GM21619 (cell line): ENCODE results near the gene CD69.

Experiments
- ATAC-seq: cut with Tn5 transposase; IDR thresholded peaks from one replicate; pipeline ENCODE4 v1.9.1; 2021; ENCODE audit not compliant: unreplicated experiment

Gene CD69

DNA sequence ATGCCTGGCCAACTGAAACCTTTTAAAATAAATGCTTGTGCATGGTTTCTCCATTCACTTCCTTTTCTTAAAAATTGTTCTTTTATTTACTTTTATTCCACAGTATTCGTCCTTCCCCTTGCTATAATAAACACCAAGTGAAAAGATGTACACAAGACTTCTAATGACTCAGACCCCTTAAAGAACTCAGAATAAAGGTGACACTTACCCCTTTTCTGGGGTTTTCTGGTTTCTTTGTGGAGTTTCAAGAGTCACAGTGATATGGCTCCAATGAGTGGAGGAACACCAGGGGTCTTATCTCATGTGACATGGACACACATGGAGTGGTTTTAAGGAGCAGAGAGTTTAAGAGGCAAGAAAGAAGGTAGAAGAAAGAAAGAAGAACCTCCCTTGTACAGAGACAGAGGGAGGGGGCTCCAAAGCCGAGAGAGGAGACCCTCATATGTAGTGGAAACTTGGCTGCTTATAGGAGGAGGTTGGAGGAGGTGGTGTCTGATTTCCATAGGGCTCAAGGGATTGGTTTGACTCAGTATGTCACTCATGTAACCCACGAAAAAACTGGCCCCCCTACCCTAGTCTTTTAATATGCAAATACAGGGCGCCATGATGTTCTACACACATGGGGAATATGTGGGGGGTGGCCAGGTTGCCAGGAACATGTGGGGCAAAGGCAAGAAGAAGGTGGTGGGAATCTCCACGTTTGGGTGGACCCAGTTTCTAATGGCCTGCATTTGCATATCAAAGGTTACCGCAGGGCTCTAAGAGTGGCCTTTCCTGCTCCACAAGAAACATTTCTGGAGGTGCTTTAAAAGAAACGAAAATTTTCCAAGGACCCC, 22.1 kb upstream of the CD69 start:
- ATAC-seq, result no peak

- ATAC-seq, result no peak
Measured at GRCh38 chr12:9781360-9781759, 20.7 kb upstream of the CD69 start.

DNA sequence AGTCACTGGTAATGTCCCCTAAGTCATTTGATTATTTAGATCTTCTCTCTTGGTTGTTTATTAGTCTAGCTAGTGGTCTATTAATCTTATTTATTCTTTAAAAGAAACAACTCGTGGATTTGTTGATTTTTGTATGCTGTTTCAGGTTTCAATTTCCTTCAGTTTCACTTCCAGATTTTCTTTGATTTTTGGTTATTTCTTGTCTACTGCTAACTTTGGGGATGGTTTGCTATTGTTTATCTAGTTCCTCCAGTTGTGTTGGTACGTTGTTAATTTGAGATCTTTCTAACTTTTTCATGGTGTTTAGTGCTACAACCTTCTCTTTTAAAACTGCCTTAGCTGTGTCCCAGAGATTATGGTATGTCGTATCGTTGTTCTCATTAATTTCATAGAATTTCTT, 18.5 kb upstream of the CD69 start:
- ATAC-seq, result no peak

DNA sequence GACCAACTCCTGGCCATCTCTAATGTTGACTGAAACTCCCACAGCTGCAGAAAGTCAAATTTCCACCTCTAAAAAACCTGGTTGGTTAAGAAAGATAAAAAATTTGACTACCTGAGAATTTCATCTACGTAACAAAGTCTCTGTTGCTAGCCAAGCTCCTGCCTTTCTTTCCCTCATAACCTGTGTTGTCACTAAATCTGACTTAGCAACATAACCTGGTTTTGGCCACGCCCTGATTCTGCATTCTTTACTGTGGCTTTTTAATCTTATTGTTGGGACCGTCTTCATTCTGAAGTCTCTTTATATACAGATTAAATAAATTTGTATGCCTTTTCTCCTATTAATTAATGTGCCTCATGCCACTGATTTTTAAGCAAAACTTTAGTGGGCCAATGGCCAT, 16.1 kb upstream of the CD69 start:
- no peak for ATAC-seq

- ATAC-seq, result no peak
Measured at GRCh38 chr12:9773216-9773877, 12.6 kb upstream of the CD69 start.

GRCh38 chr12:9763025-9763424, 2.3 kb upstream of the CD69 start:
- no peak for ATAC-seq

- no peak for ATAC-seq
Measured at GRCh38 chr12:9762369-9762768, 1.7 kb upstream of the CD69 start.

DNA sequence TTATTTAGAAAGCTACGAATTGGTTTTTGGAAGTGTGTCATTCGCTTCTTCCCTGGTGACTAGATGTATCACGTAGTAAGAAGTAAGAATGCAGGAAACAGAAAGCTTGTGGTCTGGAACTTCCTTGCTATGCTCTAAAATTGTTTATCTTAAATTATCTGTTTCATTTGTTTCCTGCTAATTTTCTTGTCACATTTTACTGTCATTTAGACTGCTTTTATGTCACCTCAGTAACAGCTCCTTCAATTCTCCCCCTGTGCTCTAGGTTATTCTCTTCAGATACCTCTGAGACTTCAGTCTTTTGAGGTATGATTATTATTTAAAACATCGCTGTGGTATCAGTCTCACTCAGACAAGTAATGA, 699 bp upstream of the CD69 start:
- no peak for ATAC-seq

DNA sequence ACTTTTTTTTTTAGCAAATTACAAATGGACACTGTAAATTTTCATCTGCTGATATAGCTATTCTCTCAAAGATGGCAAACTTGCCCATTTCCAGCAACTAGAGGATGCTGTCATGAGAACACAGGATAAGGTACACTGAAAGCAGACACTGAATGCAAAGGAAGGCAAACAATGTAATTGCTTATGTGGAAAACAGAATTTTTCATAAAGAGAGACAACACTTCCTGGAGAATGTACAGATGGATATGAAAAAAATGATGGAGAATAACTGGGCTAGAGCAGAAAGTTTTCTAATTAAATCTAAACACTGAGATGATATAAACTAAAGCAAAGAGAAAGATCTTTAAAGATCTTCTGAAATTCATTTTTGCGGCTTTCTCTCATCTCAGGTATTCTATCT, 581 bp downstream of the CD69 start:
- ATAC-seq, result no peak

DNA sequence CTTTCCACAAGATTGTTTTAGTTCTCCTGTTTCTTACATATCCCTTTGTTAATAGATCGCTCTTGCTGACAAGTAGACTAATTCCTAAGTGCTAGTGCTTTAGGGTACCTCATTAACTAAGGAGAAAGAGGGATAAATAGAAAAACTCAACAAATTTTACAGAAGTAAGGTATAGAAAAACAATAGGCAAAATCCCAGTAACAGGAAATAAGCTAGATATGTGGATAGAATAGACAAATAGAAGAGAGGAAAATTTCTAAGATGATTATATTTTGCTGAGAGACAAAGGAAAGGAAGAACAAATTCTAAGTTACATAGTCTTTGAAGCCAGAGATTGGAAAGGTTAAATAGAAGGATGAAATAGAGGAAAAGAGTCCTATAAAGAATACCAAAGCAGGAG, 1.0 kb downstream of the CD69 start:
- ATAC-seq, result no peak

DNA sequence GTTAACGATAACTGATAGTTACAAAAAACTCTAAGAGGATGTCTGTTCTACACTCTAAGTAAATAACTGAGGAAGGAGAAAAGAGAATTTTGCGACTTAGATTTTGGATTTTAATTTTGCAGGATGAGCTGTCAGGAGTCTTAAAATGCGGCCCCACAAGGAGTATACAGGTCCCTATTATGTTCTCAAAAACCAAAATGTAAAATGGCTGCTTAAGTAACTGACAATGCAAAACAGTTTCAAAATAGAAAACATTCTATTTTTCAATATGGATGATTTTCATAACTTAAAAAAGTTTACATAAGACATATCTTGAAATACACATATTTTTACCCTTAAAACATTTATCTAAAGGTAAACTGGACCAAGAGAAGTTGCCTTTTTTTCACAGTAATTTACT, 2.6 kb downstream of the CD69 start:
- ATAC-seq, result no peak

DNA sequence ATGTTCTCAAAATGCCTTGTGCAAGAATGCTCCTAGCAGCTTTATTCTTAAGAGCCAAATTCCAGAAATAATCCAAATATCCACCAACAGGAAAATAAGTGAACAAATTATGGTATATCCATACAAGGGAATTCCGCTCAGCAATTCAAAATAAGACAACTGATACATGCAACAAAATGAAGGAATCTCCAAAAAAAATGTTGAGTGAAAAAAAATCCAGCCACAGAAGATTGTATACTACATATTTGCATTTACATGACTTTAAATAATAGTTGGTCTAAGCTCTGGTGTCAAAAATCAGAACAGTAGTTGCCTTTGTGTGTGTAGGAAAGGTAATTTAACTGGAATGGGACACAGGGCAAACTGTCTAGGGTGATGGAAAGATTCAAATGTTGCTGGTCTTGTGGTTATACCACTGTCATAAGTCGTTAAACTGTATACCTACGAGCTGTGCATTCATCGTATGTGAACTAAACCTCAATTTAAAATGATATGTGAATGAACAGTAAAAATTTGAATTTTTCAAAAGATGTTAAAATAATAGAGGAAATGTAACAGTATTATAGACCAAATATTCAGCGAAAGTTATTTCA, 3.2 kb downstream of the CD69 start:
- no peak for ATAC-seq

GRCh38 chr12:9756706-9757105, 4.0 kb downstream of the CD69 start:
- ATAC-seq, result no peak

- no peak for ATAC-seq
Measured at GRCh38 chr12:9756170-9756569, 4.5 kb downstream of the CD69 start.

DNA sequence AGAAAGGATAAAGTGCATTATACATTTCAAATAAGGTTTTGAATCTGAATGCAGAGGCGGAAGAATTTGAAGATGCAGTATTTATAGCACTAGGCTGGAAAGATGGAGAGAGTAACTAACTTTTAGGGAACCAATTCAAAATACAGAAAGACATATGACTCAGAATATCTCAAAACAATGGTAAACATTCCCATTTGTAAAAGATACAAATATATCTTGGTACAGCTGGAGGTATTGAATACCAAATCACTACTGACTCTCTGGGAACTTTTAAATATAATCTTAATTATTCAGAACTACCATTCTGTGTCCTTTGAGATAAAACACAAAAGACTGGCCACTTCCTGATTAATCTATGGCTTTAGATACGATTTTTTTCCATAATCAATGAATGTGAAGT, 5.1 kb downstream of the CD69 start:
- no peak for ATAC-seq

DNA sequence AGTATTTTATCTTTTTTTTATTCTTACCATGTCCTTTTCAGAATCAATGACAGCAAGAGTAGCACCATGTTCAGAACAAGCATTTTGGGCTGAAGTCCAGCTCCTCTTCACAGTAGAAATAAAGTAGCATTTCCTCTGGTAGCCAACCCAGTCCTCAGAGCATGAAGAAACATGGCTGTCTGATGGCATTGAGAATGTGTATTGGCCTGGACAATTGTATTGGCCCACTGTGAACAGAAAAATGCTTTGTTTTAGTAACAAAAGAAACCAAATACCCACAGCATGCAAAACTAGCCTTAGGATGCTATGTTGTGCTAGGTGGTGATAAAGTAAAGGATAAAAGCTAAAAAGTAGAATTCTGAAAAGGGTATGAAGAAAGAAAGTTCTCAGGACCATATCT, 5.7 kb downstream of the CD69 start:
- no peak for ATAC-seq

DNA sequence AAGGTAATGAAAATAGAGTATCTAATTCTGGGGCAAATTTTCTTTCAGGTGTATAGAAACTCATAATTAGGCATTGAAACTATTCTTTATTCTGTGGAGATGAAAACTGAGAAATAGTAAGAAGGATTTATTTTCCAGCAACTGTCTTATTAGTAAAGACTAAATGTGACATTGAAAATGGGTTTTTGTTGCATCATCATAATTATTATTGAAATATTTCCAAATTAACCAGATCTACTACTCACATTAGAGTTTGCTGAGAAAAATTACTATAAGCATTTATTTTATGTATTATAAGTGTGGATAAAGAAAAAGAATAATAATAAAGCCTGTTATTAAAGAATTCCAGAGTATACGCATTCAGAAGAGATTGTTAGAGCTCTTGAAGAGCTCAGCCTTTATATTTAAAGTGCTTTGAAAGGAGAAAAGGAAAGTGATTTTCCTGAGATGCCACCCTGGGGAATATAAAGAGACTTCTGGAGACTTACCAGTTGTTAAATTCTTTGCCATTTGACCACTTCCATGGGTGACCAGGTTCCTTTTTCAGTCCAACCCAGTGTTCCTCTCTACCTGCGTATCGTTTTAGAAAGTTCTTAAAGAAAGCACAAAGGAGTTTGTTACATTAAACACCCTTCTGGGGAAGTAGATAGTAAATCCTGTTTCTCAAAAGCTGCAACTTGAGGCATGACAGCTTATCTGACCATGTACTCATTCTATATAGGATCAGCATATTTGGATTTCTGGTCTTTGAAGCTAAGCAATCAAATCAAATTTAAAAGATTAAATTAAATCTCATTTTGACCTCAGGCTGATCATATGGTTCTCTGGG, 6.4 kb downstream of the CD69 start:
- no peak for ATAC-seq

- no peak for ATAC-seq
Measured at GRCh38 chr12:9753498-9753897, 7.2 kb downstream of the CD69 start.

DNA sequence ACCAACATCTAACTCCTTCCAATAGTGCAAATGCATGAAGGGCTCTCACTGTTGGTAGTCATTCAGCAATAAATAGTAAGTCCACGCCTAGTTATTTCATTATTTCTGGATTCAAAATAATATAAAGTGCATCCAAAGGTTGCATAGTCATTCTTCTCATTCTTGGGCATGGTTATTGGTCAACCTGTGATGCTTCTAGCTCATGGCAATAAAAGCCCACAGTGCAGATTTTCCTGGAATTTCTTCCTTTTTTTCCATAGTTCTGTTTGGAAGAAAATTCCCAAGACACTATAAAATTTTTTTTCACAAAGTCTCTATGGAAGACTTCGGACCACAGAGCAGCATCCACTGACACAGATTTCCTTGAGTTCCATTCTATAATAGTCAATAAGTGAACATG, 7.6 kb downstream of the CD69 start:
- ATAC-seq, result no peak

- ATAC-seq, result no peak
Measured at GRCh38 chr12:9752145-9752933, 8.4 kb downstream of the CD69 start.
